Motor neuron (in vitro differentiated cells): Measurements from ENCODE around the gene MBD3. TPM values are rescaled to one million over a fixed set of nuclear protein-coding genes. Genes with fewer than 3 reads are reported as not detected.
"Not testable (repeated sequence)": the region's sequence is repeated elsewhere in the genome, so short reads cannot be mapped to it uniquely, and the experiment has no call there.

ENCODE experiments used
- ATAC-seq, 8 experiments: fragments of 200-7000 bp; cut with Tn5 transposase; replicated peaks in 6 of 8; 2 replicates each; pipeline ENCODE4 v1.8.0; 2021; ENCODE audit warnings: mild to moderate bottlenecking in 8 of 8, moderate library complexity in 8 of 8
- H3K27ac ChIP-seq, 2 donors: fragments of 250-450 bp; sonication (Bioruptor Pico); 2 replicates each; pipeline ENCODE4 v1.9.0; 2021; ENCODE audit warnings: antibody characterized with exemption in 2 of 2, mild to moderate bottlenecking in 2 of 2, moderate library complexity in 1 of 2
- H3K4me1 ChIP-seq, 2 donors: fragments of 250-450 bp; sonication (Bioruptor Pico); replicated peaks in 1 of 2; 2 replicates each; pipeline ENCODE4 v1.6.1; 2021; ENCODE audit warnings: antibody characterized with exemption in 2 of 2, mild to moderate bottlenecking in 2 of 2, moderate library complexity in 1 of 2
- H3K4me3 ChIP-seq, 5 donors: fragments of 250-450 bp; sonication (Bioruptor Pico); 2 replicates each; pipeline ENCODE4 v1.9.0; 2021; ENCODE audit warnings: antibody characterized with exemption in 5 of 5, mild to moderate bottlenecking in 5 of 5, moderate library complexity in 4 of 5
- WGBS, 10 experiments: fragments of 450-650 bp; shearing (Covaris generic); methylation state at CpG; one replicate each; pipeline ENCODE4 v1.0.0; 2022; 5-methylcytosine and 5-hydroxymethylcytosine counted together
- in situ Hi-C, 9 experiments: fragments of 400-800 bp; cut with MboI; loops; one replicate each; pipeline ENCODE4 v1.15.0; 2021; ENCODE audit warnings: low sequenced_read_pairs in 9 of 9, low pct_unique_long_range_greater_than_20kb in 2 of 9; ENCODE audit not compliant: unreplicated experiment in 9 of 9
- total RNA-seq, 8 experiments: library from RNA; unstranded; fragments of 300-600 nt; gene quantifications; 2 replicates each; pipeline versions ENCODE4 v1.2.3 to v1.2.4, GENCODE V29; 2022

MBD3 gene
- total RNA-seq, 8 experiments from 2014 or later: 37.0 to 114 (median 54.7) TPM

DNA sequence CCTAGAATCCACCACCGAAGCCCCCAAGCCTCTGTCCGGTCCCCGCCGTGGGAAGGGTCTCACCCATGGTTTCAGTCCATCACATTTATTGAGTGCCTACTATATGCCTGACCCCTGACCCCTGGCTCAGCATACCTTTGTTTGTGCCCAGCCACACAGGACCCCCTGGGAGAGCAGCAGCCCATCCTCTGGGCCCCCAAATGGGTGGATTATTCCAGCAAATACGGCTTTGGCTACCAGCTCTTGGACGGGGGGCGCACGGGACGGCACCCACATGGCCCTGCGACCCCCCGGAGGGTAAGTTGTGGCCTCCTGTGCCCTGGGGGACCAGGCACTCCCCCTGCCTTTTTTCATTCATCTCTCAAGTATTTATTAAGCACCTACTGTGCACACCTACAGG lies 61.1 kb downstream of the MBD3 start:
- Histone ChIP-seq H3K4me3 (no peak overlapping the region), H3K4me1 (no peaks in the 10 kb centered on the region), H3K27ac (no peak overlapping the region)
- ATAC-seq: no peak
- 51 to 100% (median 78%) methylated on average over 2 to 6 of the region's 11 CpGs; no CpG with 5 or more reads in 6 of the 10 experiments for WGBS, 10 experiments
- in situ Hi-C loops: loop anchor here in 3 of 9 experiments (25.0 kb wide), 3 partner anchors 231 to 281 kb away; partner anchors contain the start of genes ATP8B3 (in 1 of the 3) and ONECUT3 (in 1 of the 3)

DNA sequence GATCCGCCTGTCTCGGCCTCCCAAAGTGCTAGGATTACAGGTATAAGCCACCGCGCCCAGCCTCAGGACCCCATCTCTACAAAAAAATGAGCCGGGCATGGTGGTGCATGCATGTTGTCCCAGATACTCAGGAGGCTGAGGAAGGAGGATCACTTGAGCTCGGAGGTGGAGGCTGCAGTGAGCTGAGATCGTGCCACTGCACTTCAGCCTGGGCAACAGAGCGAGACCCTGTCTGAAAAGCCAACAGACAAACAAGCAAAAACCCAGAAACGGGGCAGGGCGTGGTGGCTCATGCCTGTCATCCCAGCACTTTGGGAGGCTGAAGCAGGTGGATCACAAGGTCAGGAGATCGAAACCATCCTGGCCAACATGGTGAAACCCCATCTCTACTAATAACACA lies 61.8 kb downstream of the MBD3 start:
- ATAC-seq, H3K4me1 ChIP-seq, H3K27ac ChIP-seq, H3K4me3 ChIP-seq: not testable (repeated sequence)
- 60 to 78% (median 62%) methylated on average over 1 to 4 of the region's 11 CpGs; no CpG with 5 or more reads in 7 of the 10 experiments for WGBS, 10 experiments
- in situ Hi-C loops: loop anchor here in 3 of 9 experiments (25.0 kb wide), 3 partner anchors 231 to 281 kb away; partner anchors contain the start of genes ATP8B3 (in 1 of the 3) and ONECUT3 (in 1 of the 3)

DNA sequence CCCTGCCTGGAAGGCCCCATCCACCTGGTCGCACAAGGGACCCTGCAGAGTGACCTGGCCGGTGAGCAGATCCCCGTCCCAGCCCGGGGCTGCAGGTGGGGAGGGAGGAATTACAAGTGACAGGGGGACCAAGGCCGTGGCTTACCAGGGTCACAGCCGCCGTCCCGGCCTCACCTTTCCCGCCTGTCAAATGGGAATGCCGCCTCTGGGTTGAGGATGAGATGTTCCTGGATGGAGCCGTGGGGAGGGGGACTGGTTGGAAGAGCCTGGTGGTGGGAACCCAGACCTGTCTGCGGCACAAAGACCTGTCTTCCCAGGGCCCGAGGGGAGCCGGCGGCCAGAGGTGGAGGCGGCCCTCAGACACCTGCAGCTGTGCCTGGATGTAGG lies 63.2 kb downstream of the MBD3 start:
- Histone ChIP-seq H3K4me1 (no peaks in the 10 kb centered on the region), H3K4me3 (no peak overlapping the region), H3K27ac (no peak overlapping the region)
- in situ Hi-C loops: loop anchor here in 3 of 9 experiments (25.0 kb wide), 3 partner anchors 233 to 283 kb away; partner anchors contain the start of genes ATP8B3 (in 1 of the 3) and ONECUT3 (in 1 of the 3)
- WGBS, 10 experiments: 67 to 80% (median 70%) methylated on average over 1 to 2 of the region's 16 CpGs; no CpG with 5 or more reads in 7 of the 10 experiments
- ATAC-seq: no peak

DNA sequence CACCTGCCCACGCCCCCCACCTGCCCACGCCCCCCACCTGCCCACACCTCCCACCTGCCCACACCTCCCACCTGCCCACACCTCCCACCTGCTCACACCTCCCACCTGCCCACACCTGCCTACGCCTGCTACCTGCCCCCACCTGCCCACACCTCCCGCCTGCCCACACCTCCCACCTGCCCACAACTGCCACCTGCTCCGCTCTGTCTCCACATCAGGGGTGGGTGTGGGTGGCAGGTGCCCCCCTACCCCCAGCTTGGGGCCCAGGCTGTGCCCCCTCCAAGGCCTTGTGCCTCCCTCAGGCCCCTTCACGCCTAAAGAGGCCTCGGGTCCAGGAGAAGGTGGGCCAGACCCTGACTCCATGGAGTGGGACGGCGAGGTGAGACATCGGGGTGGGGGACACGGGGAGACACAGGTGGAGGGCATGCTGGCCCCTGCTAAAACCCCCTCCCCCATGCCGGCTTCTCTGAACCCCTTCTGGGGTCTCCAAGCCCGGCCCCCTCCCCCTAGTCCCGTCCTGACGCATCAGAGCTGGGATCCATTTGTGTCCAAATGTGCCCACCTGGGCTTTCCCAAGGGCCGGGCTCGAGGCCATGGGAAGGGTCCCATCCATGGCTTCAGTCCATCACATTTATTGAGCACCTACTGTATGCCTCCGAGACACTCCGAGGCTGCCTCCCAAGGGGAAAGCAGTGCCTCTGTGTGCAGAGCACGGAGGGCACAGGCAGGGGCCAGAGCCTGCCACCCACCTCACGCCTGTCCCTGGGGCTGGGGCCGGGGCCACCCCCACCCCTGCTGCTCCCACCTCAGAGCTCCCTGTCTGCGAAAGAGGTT lies 63.9 kb downstream of the MBD3 start:
- H3K4me3 ChIP-seq: no peak overlapping the region
- no peak overlapping the region for H3K27ac ChIP-seq
- no peaks in the 10 kb centered on the region for H3K4me1 ChIP-seq
- no peak for ATAC-seq
- in situ Hi-C loops: loop anchor here in 3 of 9 experiments (25.0 kb wide), 3 partner anchors 233 to 283 kb away; partner anchors contain the start of genes ATP8B3 (in 1 of the 3) and ONECUT3 (in 1 of the 3)
- WGBS, 10 experiments: 47% methylated on average over 3 of the region's 23 CpGs; no CpG with 5 or more reads in 9 of the 10 experiments

DNA sequence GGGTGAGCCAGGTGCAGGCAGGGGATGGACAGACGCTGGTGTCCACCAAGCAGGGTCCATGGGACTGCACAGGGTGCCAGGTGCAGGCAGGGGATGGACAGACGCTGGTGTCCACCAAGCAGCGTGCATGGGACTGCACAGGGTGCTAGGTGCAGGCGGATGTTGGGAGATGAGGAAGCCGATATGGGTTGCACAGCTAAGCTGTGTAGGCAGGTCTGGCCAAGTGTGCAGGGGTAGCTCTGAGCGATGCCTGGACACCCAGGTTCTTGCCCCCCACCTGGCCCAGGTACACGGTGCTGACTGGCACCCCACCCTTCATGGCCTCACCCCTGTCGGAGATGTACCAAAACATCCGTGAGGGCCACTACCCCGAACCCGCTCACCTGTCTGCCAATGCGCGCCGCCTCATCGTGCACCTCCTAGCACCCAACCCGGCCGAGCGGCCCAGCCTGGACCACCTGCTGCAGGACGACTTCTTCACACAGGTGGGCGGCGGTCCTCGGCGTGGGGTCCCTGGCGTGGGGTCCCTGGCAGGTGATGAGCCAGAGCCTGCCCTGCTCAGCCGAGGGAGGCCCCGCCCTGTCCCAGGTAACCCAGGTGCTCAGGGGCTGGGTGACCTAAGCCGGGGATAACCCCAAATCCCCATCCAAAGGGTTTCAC lies 64.9 kb downstream of the MBD3 start:
- Histone ChIP-seq H3K27ac (no peak overlapping the region), H3K4me1 (no peaks in the 10 kb centered on the region), H3K4me3 (no peak overlapping the region)
- 29 to 93% (median 87%) methylated on average over 1 to 6 of the region's 27 CpGs; no CpG with 5 or more reads in 3 of the 10 experiments for WGBS, 10 experiments
- in situ Hi-C loops: loop anchor here in 3 of 9 experiments (25.0 kb wide), 3 partner anchors 235 to 285 kb away; partner anchors contain the start of genes ATP8B3 (in 1 of the 3) and ONECUT3 (in 1 of the 3)
- no peak for ATAC-seq

DNA sequence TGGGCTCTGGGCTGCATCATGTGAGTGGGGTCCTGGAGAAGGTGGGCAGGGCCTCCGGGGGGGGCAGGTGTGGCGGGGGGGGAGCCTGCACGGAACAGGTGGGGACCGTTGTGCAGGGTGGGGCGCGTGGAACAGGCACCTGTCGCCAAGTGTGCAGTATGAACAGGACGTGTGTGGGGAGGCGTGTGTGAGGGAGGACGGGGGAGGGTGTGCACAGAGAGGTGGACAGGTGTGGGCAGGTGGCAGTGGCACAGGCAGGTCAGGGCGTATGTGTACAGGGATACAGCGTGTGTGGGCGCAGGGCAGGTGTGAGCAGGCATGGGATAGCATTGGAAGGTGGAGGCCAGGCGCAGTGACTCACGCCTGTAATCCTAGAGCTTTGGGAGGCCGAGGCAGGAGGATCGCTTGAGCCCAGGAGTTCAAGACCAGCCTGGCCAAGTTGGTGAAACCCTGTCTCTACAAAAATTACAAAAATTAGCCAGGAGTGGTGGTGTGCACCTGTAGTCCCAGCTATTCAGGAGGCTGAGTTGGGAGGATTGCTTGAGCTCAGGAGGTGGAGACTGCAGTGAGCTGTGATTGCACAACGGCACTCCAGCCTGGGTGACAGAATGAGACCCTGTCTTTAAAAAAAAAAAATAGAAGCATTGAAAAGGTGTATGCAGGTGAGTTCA lies 65.6 kb downstream of the MBD3 start:
- H3K27ac ChIP-seq: no peak overlapping the region
- no peak for ATAC-seq
- 63 to 100% (median 78%) methylated on average over 1 to 7 of the region's 18 CpGs; no CpG with 5 or more reads in 4 of the 10 experiments for WGBS, 10 experiments
- in situ Hi-C loops: loop anchor here in 3 of 9 experiments (25.0 kb wide), 3 partner anchors 235 to 285 kb away; partner anchors contain the start of genes ATP8B3 (in 1 of the 3) and ONECUT3 (in 1 of the 3)
- H3K4me1 ChIP-seq: no peaks in the 10 kb centered on the region
- no peak overlapping the region for H3K4me3 ChIP-seq

DNA sequence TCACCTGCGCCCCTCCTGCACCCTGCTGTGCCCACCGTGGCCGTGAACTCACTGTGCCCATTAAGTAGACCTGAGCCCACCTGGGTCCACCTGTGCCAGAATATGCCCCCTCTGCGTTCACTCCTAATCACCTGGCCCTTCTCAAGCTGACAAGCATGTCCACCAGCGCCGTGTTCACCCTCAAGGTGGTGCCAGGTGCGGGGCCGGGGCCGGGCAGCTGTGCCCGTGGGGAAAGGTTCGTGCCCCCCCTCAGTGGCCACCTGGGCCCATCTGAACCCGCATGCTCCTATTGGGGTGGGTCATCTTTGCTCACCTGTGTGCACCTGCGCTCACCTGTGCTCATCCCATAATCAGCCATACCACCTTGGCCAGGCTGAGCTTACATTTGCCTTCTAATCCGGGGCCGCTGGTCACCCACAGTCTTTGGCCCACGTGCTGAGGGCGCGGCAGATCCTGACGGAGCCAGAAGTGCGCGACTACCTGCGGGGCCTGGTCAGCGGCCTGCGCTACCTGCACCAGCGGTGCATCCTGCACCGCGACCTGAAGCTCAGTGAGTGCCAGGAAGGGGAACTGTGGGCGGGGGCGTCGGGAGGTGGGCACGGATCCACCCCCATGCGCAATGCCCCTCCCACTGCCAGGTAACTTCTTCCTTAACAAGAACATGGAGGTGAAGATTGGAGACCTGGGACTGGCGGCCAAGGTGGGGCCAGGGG lies 66.4 kb downstream of the MBD3 start:
- H3K4me3 ChIP-seq: no peak overlapping the region
- in situ Hi-C loops: loop anchor here in 3 of 9 experiments (25.0 kb wide), 3 partner anchors 236 to 286 kb away; partner anchors contain the start of genes ATP8B3 (in 1 of the 3) and ONECUT3 (in 1 of the 3)
- no peak for ATAC-seq
- no peak overlapping the region for H3K27ac ChIP-seq
- H3K4me1 ChIP-seq: no peaks in the 10 kb centered on the region
- WGBS, 10 experiments: 39 to 93% (median 71%) methylated on average over 1 to 3 of the region's 33 CpGs; no CpG with 5 or more reads in 6 of the 10 experiments

DNA sequence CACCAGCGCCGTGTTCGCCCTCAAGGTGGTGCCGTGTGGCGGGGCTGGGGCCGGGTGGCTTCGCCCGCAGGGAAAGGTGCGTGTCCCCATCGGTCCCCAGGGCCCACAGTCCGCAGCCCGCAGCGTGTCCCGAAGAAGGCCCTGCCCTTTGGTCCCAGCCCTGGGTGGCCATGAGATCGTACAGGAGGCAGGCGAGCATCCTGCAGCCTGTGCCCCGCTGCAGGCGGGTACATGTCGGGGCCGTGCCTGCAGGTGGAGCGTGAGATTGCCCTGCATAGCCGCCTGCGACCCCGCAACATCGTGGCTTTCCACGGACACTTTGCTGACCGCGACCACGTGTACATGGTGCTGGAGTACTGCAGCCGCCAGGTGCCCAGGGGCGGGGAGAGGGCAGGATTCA lies 67.3 kb downstream of the MBD3 start:
- 60 to 67% methylated on average over 1 to 14 of the region's 31 CpGs; no CpG with 5 or more reads in 8 of the 10 experiments for WGBS, 10 experiments
- no peaks in the 10 kb centered on the region for H3K4me1 ChIP-seq
- no peak for ATAC-seq
- H3K27ac ChIP-seq: no peak overlapping the region
- no peak overlapping the region for H3K4me3 ChIP-seq
- in situ Hi-C loops: loop anchor here in 3 of 9 experiments (25.0 kb wide), 3 partner anchors 237 to 287 kb away; partner anchors contain the start of genes ATP8B3 (in 1 of the 3) and ONECUT3 (in 1 of the 3)

DNA sequence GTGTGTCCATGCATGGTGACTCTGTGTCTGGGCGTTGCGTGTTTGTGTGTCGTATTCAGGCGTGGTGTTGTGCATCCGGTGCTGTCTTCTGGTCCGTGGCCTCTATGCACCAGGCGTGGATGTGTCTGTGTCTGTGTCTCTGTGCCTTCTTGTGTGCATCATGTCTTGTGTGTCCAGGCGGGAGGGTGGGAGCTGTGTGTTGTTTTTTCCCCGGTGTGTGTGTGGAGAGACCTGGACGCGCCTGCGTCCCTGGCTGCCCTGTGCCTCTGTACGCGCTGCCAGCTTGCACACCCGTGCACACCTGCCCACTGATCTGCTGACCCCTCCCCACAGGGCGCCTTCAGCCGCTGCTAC lies 67.7 kb downstream of the MBD3 start:
- in situ Hi-C loops: loop anchor here in 3 of 9 experiments (25.0 kb wide), 3 partner anchors 237 to 287 kb away; partner anchors contain the start of genes ATP8B3 (in 1 of the 3) and ONECUT3 (in 1 of the 3)
- H3K4me3 ChIP-seq: peak overlapping the region in 1 of 5 donors; percentile 44
- no peak overlapping the region for H3K27ac ChIP-seq

DNA sequence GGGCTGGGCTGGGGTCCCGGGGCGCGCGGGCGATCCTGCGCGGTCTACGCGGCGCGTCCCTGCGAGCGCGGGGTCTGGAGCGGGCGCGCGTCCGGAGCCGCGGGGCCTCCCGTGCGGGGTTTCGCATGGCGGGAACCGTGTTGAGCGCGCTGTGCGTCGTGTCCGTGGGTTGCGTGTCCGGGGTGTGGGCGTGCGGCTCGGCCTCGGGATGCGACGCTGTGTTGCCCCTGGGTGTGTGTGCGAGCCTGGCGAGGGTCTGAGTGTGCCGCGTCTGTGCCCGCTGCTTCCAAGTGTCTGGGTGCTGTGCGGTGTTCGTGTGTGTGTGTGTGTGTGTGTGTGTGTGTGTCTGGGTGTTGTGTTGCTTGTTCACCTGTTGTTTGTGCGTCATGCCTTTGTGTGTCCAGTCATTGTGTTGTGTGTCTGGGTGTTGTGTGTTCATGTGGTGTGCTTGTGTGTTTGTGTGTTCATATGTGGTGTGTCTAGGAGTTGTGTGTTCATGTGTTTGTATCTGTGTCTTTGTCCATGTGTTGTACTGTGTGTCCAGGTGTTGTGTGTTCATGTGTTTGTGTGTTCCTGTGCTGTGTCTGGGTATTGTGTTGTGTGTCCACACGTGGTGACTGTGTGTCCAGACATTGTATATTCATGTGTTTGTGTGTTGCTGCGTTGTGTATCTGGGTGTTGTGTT lies 68.2 kb downstream of the MBD3 start:
- Histone ChIP-seq H3K4me1 (no peaks in the 10 kb centered on the region), H3K27ac (no peak overlapping the region), H3K4me3 (peak overlapping the region; percentile 31 to 44 (median 36))
- WGBS, 10 experiments: 0 to 83% (median 43%) methylated on average over 1 to 2 of the region's 49 CpGs; no CpG with 5 or more reads in 1 of the 10 experiments
- in situ Hi-C loops: no loop called here
- peak in 5 of 8 experiments; percentile 21 to 36 (median 35) for ATAC-seq

More for the DNA sequence above, 67.7 kb downstream of the MBD3 start:
- WGBS, 10 experiments: 0 to 80% (median 33%) methylated on average over 1 to 4 of the region's 17 CpGs; no CpG with 5 or more reads in 4 of the 10 experiments
- no peaks in the 10 kb centered on the region for H3K4me1 ChIP-seq
- no peak for ATAC-seq
